Measurements from ENCODE around the gene AHDC1. TPM values are rescaled to one million over a fixed set of nuclear protein-coding genes. Genes with fewer than 3 reads are reported as not detected.

AHDC1 gene, protein sequence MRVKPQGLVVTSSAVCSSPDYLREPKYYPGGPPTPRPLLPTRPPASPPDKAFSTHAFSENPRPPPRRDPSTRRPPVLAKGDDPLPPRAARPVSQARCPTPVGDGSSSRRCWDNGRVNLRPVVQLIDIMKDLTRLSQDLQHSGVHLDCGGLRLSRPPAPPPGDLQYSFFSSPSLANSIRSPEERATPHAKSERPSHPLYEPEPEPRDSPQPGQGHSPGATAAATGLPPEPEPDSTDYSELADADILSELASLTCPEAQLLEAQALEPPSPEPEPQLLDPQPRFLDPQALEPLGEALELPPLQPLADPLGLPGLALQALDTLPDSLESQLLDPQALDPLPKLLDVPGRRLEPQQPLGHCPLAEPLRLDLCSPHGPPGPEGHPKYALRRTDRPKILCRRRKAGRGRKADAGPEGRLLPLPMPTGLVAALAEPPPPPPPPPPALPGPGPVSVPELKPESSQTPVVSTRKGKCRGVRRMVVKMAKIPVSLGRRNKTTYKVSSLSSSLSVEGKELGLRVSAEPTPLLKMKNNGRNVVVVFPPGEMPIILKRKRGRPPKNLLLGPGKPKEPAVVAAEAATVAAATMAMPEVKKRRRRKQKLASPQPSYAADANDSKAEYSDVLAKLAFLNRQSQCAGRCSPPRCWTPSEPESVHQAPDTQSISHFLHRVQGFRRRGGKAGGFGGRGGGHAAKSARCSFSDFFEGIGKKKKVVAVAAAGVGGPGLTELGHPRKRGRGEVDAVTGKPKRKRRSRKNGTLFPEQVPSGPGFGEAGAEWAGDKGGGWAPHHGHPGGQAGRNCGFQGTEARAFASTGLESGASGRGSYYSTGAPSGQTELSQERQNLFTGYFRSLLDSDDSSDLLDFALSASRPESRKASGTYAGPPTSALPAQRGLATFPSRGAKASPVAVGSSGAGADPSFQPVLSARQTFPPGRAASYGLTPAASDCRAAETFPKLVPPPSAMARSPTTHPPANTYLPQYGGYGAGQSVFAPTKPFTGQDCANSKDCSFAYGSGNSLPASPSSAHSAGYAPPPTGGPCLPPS (N-terminal part only)
- 7.0 and 26.5 TPM in 2 replicates for total RNA-seq (ENCODE audit: low replicate concordance)

DNA sequence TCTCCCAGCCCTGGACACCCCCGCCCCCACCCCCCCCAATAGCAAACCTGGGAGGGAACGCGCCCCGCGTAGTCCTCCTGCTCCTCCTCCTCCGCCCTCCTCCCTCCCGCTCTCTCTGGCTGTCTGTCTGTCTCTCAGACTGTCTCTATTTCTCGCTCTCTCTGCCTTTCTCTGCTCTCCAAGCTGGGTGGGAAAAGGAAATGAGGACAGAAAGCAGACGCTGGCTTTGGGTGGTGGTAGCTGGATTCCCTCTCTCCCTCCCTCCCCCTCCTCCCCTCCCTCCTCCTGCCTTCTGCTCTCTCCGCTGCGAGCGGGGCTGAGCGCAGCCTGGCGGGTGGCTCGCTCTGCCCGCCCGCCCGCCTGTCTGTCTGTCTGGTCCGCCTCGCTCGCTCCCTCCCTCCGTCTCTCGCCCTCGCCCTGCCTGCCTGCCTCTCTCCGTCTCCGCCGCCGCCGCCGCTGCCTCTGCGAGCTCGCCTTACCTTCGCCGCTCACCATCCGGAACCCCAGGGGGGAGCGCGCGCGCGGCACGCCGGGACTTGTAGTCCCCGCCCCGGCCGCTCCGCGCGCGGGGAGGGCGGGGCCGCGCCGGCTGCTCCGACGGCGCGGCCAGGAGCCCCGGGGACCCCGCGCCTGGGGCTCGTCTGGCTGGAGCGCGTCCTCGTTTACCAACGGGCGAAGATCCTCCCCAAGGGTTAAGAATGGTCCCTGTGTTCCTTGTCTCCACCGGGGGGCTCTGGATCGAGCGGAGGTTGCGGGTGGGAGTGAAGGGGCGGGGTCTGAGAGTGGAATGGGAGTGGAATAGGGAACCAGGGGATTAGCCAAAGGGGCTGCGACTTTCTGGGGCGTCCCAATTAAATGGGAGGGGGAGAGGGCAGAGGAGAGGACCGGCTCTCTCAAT is at the start of gene AHDC1:
Gene AHDC1 (minus strand): TSS at position 464 of the 898 bp plus-strand sequence. CDS start 52,029 bp downstream, outside the sequence.
- H3K27ac Mint-ChIP-seq, result peak within 1 kb of the TSS; percentile 25
- peaks cover 37% of the 10 kb centered on the region for H3K4me1 Mint-ChIP-seq
- Histone ChIP-seq H3K9me3 (ENCODE audit: low read depth) (no peaks in the 10 kb centered on the region), H3F3A (ENCODE audit: low read depth) (peaks cover 69% of the 10 kb centered on the region), H3K79me2 (ENCODE audit: low read depth) (peaks cover 50% of the 10 kb centered on the region), H3K27ac (peak within 1 kb of the TSS; percentile 49), H3K9ac (peak within 1 kb of the TSS; percentile 75), H3K4me2 (peak within 1 kb of the TSS; percentile 98), H3K27me3 (no peaks in the 10 kb centered on the region), H3K4me3 (peak within 1 kb of the TSS; percentile 99), H3K4me1 (peaks cover 70% of the 10 kb centered on the region), H2AFZ (replicated peaks) (peak within 1 kb of the TSS; percentile 87), H3K36me3 (no peaks in the 10 kb centered on the region), H4K20me1 (ENCODE audit: low read depth) (peaks cover 42% of the 10 kb centered on the region)
- TF ChIP-seq EZH2 (IDR thresholded peaks at IDR 0.05), result no peak
- TF ChIP-seq, protein P1, sequence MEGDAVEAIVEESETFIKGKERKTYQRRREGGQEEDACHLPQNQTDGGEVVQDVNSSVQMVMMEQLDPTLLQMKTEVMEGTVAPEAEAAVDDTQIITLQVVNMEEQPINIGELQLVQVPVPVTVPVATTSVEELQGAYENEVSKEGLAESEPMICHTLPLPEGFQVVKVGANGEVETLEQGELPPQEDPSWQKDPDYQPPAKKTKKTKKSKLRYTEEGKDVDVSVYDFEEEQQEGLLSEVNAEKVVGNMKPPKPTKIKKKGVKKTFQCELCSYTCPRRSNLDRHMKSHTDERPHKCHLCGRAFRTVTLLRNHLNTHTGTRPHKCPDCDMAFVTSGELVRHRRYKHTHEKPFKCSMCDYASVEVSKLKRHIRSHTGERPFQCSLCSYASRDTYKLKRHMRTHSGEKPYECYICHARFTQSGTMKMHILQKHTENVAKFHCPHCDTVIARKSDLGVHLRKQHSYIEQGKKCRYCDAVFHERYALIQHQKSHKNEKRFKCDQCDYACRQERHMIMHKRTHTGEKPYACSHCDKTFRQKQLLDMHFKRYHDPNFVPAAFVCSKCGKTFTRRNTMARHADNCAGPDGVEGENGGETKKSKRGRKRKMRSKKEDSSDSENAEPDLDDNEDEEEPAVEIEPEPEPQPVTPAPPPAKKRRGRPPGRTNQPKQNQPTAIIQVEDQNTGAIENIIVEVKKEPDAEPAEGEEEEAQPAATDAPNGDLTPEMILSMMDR (IDR thresholded peaks at IDR 0.05), result peak; percentile 3
- DNase-seq (ENCODE audit: low spot score), result peak; percentile 98
- H3K36me3 Mint-ChIP-seq, result no peaks in the 10 kb centered on the region
- H3K27me3 Mint-ChIP-seq (ENCODE audit: insufficient read depth, low read depth), result peaks cover 13% of the 10 kb centered on the region
- no peaks in the 10 kb centered on the region for H3K9me3 Mint-ChIP-seq
- peak within 1 kb of the TSS; percentile 94 for H3K4me3 Mint-ChIP-seq

DNA sequence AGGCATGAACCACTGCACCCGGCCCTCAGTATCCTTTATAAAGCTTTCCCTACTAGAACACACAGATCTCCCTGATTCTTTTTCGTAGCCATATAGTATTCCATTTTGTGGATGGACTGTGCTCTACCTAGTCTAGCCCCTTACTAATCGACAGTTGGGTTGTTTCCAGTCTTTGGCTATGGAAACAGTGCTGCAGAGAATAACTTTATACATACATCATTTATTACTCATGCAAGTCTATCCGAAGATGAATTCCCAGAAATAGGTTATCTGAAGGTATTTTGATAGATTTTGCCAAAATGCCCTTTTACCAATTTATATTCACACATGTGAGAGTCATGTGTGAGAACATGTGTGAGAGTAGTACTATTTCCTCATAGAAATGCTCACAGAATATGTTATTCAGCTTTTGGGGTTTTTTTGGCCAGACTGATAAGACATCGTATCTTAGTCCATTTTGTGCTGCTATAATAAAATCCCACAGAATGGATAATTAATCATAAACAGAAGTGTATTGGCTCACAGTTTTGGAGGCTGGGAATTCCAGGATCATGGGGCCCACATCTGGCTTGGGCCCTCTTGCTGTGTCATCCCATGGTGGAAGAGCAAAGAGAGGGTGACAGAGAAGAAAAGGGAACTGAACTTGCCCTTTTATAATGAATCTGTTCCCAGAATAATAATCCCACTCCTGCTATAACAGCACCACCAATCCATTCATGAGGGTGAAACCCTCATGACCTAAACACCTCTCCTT is 48.3 kb upstream of the AHDC1 start:
- Mint-ChIP-seq H3K27me3 (ENCODE audit: insufficient read depth, low read depth) (peaks cover 13% of the 10 kb centered on the region), H3K9me3 (no peaks in the 10 kb centered on the region), H3K27ac (peak overlapping the region; percentile 89), H3K36me3 (no peaks in the 10 kb centered on the region), H3K4me3 (no peak overlapping the region), H3K4me1 (peaks cover 49% of the 10 kb centered on the region)
- Histone ChIP-seq H3F3A (ENCODE audit: low read depth) (peaks cover 29% of the 10 kb centered on the region), H2AFZ (replicated peaks) (no peak overlapping the region), H4K20me1 (ENCODE audit: low read depth) (no peaks in the 10 kb centered on the region), H3K27me3 (no peaks in the 10 kb centered on the region), H3K4me3 (no peak overlapping the region), H3K9me3 (ENCODE audit: low read depth) (no peaks in the 10 kb centered on the region), H3K4me1 (peaks cover 37% of the 10 kb centered on the region), H3K36me3 (no peaks in the 10 kb centered on the region), H3K27ac (no peak overlapping the region), H3K79me2 (ENCODE audit: low read depth) (no peaks in the 10 kb centered on the region), H3K9ac (no peak overlapping the region), H3K4me2 (no peak overlapping the region)
- DNase-seq (ENCODE audit: low spot score), result no peak
- TF ChIP-seq, protein P1 (IDR thresholded peaks at IDR 0.05), result no peak
- TF ChIP-seq EZH2 (IDR thresholded peaks at IDR 0.05) (no peak), EZH2phosphoT487 (IDR thresholded peaks at IDR 0.05) (no peak)

All from neural progenitor cell (in vitro differentiated cells).